ENCODE results near the gene SPINK13. TPM values are rescaled to one million over a fixed set of nuclear protein-coding genes. Genes with fewer than 3 reads are reported as not detected.
A peak's percentile ranks its signal among the peaks of the same experiment; 100 is the strongest.
"Not testable (repeated sequence)": the region's sequence is repeated elsewhere in the genome, so short reads cannot be mapped to it uniquely, and the experiment has no call there.

The SPINK13 gene, protein sequence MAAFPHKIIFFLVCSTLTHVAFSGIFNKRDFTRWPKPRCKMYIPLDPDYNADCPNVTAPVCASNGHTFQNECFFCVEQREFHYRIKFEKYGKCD
- total RNA-seq: not detected

DNA sequence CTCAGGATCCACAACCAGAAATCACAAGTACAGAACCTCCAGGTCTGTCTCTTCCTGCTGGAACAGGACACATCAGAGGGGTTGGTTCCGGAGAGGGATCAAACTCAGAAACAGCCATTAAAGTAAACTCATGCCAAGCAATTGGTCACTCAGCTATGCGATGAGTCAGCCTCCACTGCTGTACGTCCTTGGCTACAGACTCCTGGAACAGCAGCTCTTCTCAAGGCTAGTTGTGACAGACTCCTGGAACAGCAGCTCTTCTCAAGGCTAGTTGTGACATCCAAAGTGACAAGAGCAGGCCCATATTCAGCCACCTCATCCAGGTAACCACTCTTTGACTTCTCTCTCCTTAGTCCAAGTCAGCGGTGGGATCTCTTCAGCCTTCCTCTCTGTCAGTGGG is at the start of gene SPINK13:
Gene SPINK13, plus strand, starts transcription at position 229 of the 400 bp plus-strand sequence. CDS start 1,279 bp downstream, outside the sequence.
- DNase-seq (ENCODE audit: low spot score) (no peak), ATAC-seq (no peak)
- no peaks in the 10 kb centered on the region for H3K4me1 Mint-ChIP-seq (ENCODE audit: low read depth in 2 of 2)
- H3K4me3 Mint-ChIP-seq: no peak within 1 kb of the TSS
- H3K27ac Mint-ChIP-seq: no peak within 1 kb of the TSS
- no peaks in the 10 kb centered on the region for H3K36me3 Mint-ChIP-seq
- peaks cover 3% of the 10 kb centered on the region for H3K9me3 Mint-ChIP-seq
- no peaks in the 10 kb centered on the region for H3K27me3 Mint-ChIP-seq

DNA sequence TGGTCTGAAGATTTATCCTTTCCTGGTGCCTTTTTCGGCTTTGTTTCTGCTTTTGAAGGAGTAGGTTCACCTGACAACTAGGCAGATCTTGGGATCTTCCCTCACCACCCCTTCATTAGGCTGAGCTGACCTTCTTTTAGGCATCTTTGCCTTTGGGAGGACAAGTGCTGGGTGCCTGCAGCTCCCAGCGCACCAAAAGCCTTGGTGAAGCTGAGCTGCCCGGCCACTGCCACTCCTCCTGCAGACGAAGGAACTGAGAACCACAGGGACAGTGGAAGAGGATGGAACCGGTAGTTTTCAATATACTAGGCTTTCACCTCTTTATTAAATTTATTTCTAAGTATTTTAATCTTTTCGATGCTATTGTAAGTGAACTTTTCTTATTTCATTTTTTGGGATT is 47.1 kb upstream of the SPINK13 start:
- no peak for ATAC-seq
- no peak overlapping the region for H3K4me3 Mint-ChIP-seq

DNA sequence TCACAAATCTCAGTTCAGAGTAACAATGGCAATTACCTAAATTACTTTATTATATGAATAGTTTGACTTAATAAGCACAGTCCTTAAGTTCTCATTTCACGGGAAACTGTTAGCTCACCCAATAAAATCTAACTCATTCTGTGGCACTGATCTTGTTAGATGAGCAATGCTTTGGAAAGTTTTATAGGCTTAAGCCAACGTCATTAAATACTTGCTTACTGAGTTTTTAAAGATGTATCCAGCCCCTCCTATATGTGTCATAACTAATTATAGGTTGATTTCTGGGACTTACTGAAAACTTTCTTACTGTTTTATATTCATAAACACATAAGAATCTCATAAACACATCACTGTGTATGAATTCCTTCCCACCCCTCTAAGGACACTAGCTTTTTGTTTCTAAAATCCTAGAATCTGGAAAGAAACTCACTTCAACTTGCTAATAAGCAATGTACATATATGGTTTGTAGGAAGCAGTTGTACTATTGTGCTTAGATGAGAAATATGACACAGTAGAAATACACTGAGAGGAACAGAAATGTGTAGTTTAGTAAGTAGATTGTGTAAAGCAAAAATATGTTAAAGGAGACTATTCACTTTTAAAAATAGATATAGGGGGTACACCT is 44.4 kb upstream of the SPINK13 start:
- Mint-ChIP-seq H3K36me3 (no peaks in the 10 kb centered on the region), H3K4me3 (no peak overlapping the region), H3K27ac (no peak overlapping the region), H3K27me3 (peaks cover 6 to 28% of the 10 kb centered on the region in 2 donors), H3K4me1 (ENCODE audit: low read depth in 2 of 2) (no peaks in the 10 kb centered on the region), H3K9me3 (peaks cover 7% of the 10 kb centered on the region)
- DNase-seq (ENCODE audit: low spot score) (no peak), ATAC-seq (no peak)

More for the DNA sequence above, 47.1 kb upstream of the SPINK13 start:
- Mint-ChIP-seq H3K4me1 (ENCODE audit: low read depth in 2 of 2) (no peaks in the 10 kb centered on the region), H3K27me3 (peaks cover 6 to 25% of the 10 kb centered on the region in 2 donors), H3K9me3 (peaks cover 6% of the 10 kb centered on the region), H3K36me3 (peaks cover 7% of the 10 kb centered on the region), H3K27ac (no peak overlapping the region)
- DNase-seq (ENCODE audit: low spot score): no peak

DNA sequence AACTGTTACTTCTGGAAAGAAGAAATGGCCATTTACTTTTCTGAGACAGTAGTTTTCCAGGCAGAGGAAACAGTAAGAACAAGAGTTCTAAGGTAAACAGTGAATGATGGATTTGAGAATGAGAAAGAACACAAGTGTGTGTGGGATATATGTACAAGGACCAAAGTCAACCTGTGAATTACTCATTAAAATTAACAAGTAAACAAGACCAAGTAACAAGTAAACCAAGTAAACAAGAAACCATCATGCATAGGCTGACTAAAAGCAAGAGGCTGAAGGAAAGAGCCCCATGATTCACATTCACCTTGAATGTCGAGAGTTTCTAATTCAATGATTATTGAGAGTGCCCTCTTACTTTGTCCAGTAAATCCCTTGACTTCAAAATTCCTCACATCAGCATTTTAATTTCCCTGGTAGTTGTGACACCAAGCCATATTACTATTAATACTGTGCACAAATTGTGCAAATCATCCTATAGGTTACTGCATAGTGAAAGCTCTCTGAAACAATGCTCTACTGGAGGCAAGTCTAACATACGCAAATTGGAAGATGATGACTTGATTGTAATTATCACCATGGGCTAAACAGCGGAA is 40.1 kb upstream of the SPINK13 start:
- ATAC-seq: peak in 1 of 2 donors; percentile 33
- DNase-seq (ENCODE audit: low spot score): no peak
- Mint-ChIP-seq H3K4me3 (no peak overlapping the region), H3K9me3 (peaks cover 11% of the 10 kb centered on the region), H3K27me3 (peaks cover 6 to 10% of the 10 kb centered on the region in 2 donors), H3K27ac (no peak overlapping the region), H3K36me3 (no peaks in the 10 kb centered on the region), H3K4me1 (ENCODE audit: low read depth in 2 of 2) (no peaks in the 10 kb centered on the region)

DNA sequence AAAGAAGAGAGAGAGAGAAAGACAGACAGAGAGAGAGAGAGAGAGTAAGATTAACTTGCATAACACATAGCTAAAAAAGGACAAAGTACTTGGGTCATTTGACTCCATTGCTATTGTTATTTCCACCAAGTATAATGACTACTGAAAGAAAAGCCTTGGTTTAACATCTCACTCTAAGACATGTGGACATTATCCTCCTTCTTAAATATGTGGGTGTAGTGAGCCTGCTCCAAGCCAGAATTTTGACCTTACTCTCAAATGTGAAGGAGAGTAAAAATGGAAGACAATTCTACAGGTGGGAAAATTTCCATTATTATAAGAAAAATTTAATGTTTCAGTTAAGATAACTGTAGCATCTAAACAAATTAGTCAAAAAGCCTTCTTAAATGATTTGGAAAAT is 38.8 kb upstream of the SPINK13 start:
- Mint-ChIP-seq H3K9me3 (peaks cover 11% of the 10 kb centered on the region), H3K27me3 (peaks cover 6 to 10% of the 10 kb centered on the region in 2 donors), H3K4me1 (ENCODE audit: low read depth in 2 of 2) (no peaks in the 10 kb centered on the region), H3K4me3 (no peak overlapping the region), H3K27ac (no peak overlapping the region), H3K36me3 (no peaks in the 10 kb centered on the region)
- ATAC-seq: no peak
- no peak for DNase-seq (ENCODE audit: low spot score)

DNA sequence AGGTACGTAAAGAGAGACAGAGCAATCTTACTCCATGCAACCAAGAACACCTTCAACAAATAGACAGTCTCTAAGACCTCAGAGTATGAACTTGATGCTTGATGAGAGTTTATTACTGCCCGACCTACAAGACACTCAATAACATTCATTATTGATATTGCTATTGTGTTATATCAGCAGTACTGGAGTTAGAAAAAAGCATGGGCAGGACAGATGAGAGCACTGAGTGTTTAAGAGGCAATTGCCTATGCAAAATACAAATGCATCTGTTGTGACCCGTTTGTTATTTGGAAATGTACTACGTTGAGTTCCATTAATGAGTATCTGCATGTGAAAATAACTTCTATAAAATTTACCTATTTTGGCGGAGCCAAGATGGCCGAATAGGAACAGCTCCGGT is 38.4 kb upstream of the SPINK13 start:
- Mint-ChIP-seq H3K4me1 (ENCODE audit: low read depth in 2 of 2) (no peaks in the 10 kb centered on the region), H3K27ac (no peak overlapping the region), H3K9me3 (peaks cover 11% of the 10 kb centered on the region), H3K36me3 (no peaks in the 10 kb centered on the region), H3K4me3 (no peak overlapping the region), H3K27me3 (peaks cover 6 to 10% of the 10 kb centered on the region in 2 donors)
- ATAC-seq (no peak), DNase-seq (ENCODE audit: low spot score) (no peak)

DNA sequence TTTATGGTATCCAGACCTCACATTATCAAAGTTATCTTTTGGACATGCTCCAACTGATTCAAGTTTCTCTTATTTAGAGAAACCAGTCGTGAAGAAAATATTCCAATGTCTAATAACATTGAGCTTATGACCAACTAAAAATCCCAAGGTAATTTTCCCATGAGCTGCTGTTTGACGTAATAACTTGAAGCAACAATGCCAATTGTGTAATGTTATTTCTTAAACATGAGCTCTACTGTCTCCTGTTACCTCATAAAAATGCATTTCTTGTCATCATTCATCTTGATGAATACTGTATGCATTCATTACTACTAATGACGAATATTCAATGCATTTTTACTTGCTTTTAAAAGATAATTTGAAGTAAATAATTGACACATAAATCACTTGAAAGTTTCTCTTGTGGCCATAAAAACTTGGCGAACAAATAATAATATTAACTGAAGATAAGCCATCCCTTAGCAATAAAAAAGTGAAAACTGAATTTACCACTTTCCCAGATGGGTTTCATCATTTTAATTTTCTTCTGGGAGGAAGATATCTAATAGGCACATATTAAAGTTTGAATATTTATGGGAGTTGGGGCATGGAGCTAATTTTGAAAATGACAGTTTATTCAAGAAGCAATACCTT is 30.7 kb upstream of the SPINK13 start:
- Mint-ChIP-seq H3K4me3 (no peak overlapping the region), H3K27ac (no peak overlapping the region), H3K36me3 (no peaks in the 10 kb centered on the region), H3K27me3 (peaks cover 0 to 5% of the 10 kb centered on the region in 2 donors), H3K9me3 (peaks cover 4% of the 10 kb centered on the region), H3K4me1 (ENCODE audit: low read depth in 2 of 2) (no peaks in the 10 kb centered on the region)
- ATAC-seq: no peak
- DNase-seq (ENCODE audit: low spot score): no peak

DNA sequence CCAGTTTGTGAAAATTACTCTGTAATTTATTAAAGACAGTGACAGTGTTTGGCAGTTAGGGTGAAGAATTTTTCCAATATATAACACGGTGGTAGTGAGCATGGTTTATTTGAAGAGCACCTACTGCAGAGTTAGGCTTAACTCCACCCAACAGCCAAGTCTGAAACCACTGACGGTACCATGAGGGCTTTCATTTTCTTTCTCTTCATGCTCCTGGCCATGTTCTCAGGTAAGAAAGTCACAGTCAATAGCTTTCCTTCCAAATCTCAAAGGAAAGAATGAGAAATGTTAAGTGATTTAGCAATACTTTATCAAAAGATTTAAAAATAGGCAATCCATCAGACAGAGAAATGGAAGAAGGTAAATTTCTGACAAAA is 30.2 kb upstream of the SPINK13 start, which contains the start of gene MARCOL:
Gene MARCOL, plus strand, starts transcription at position 108 of the 377 bp plus-strand sequence. Its CDS starts 73 bp downstream, at position 181.
- Mint-ChIP-seq H3K27me3 (peaks cover 0 to 5% of the 10 kb centered on the region in 2 donors), H3K9me3 (peaks cover 4% of the 10 kb centered on the region), H3K27ac (no peak within 1 kb of the TSS), H3K36me3 (no peaks in the 10 kb centered on the region), H3K4me3 (no peak within 1 kb of the TSS), H3K4me1 (ENCODE audit: low read depth in 2 of 2) (no peaks in the 10 kb centered on the region)
- DNase-seq (ENCODE audit: low spot score): no peak
- ATAC-seq: no peak

DNA sequence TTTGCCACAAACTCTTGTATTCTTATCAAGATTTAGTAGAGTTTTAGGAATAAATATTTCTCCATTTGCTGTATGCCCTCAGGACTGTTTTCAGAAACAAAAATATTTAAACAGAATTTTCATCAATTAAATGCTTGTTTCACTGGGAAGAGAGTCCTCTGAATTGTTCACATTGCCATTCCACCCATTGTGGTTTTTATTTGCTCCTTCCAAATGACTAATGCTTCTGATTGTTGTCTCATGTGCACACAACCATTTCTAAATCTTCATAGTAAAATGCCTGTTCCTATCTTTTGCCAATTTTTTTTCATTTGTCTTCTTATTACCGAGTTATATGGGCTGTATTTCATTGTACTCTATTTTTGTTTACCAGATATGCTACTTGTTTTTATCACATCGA is 19.7 kb upstream of the SPINK13 start:
- Mint-ChIP-seq H3K4me3 (no peak overlapping the region), H3K27me3 (peaks cover 0 to 9% of the 10 kb centered on the region in 2 donors), H3K27ac (no peak overlapping the region), H3K4me1 (ENCODE audit: low read depth in 2 of 2) (no peaks in the 10 kb centered on the region), H3K9me3 (no peaks in the 10 kb centered on the region), H3K36me3 (peaks cover 4% of the 10 kb centered on the region)
- no peak for ATAC-seq
- DNase-seq (ENCODE audit: low spot score): no peak

DNA sequence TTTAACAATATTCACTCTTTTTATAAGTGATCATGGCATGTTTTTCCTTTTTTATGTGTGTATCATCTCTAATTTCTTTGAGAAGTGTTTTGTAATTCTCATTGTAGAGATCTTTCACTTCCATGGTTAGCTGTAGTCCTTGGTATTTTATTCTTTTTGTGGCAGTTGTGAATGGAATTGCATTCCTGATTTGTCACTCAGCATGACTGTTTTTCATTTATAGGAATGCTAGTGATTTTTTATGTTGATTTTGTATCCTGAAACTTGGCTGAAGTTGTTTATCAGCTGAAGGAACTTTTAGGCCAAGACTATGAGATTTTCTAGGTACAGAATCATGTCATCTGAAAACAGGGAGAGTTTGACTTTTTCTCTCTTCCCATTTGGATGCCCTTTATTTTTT is 13.1 kb upstream of the SPINK13 start:
- H3K27me3 Mint-ChIP-seq: no peaks in the 10 kb centered on the region
- H3K36me3 Mint-ChIP-seq: peaks cover 20% of the 10 kb centered on the region
- H3K27ac Mint-ChIP-seq: no peak overlapping the region
- no peak overlapping the region for H3K4me3 Mint-ChIP-seq
- ATAC-seq: no peak
- no peak for DNase-seq (ENCODE audit: low spot score)
- no peaks in the 10 kb centered on the region for H3K4me1 Mint-ChIP-seq (ENCODE audit: low read depth in 2 of 2)
- peaks cover 17% of the 10 kb centered on the region for H3K9me3 Mint-ChIP-seq

DNA sequence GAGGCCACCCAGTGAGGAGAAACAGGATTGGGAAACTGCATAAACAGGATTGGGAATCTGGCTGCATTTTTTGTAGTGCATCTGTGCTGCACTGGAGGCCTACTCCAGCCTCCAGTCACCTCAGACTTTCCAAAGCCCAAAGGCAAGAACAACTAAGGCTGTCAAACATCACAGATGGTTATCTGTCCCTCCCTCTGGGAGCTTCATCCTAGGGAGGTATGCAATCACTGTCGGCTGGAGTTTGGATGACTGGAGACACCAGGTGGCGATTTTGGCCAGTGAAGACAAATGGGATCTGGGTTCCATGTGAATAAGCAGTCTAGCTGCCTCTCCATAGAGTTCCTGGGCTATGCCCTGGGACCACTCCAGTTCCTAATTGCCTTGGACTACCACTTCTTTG is 9.3 kb upstream of the SPINK13 start:
- peaks cover 23% of the 10 kb centered on the region for H3K36me3 Mint-ChIP-seq
- no peaks in the 10 kb centered on the region for H3K4me1 Mint-ChIP-seq (ENCODE audit: low read depth in 2 of 2)
- no peak overlapping the region for H3K27ac Mint-ChIP-seq
- H3K9me3 Mint-ChIP-seq: peaks cover 27% of the 10 kb centered on the region
- H3K4me3 Mint-ChIP-seq: no peak overlapping the region
- DNase-seq (ENCODE audit: low spot score) (no peak), ATAC-seq (no peak)
- H3K27me3 Mint-ChIP-seq: peaks cover 0 to 8% of the 10 kb centered on the region in 2 donors

DNA sequence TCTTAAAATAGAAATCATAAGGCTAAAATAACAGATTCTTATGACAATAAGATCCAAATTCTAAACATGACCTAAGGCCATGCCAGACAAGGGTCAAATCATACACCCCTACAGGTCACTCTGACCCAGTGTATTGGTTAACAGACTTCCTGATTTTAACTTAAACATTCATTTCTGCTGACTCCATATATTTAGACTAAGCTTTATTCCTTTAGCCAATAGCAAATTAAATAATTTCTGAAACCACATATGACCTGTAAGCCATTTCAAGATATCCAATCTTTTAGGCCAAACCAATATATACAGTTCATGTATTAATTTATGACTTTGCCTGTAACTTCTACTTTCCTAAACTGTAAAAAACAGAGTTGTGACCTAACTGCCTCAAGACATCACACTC is 7.4 kb upstream of the SPINK13 start:
- DNase-seq (ENCODE audit: low spot score) (no peak), ATAC-seq (no peak)
- Mint-ChIP-seq H3K4me1 (ENCODE audit: low read depth in 2 of 2) (no peaks in the 10 kb centered on the region), H3K4me3 (no peak overlapping the region), H3K36me3 (peaks cover 23% of the 10 kb centered on the region), H3K9me3 (peaks cover 27% of the 10 kb centered on the region), H3K27ac (no peak overlapping the region), H3K27me3 (peaks cover 0 to 8% of the 10 kb centered on the region in 2 donors)

DNA sequence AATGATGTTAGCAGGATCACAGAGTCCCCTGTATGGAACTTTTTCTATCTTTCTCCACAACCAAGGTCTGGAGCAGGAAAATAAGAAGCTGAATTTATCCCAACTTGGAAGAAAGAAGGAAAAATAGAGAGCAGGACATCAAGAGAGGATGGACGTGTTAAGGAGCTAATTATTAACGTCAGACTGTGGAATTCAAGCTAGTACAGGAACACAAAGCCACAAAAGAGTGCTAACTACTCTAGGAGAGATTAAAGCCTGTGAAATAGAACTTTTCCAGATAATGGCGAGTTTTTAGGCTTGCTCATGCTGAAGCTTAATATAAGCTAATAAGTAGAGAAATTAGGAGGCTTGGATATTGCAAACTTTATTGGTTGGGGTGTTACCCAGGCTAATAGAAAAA is 632 bp upstream of the SPINK13 start:
- no peak overlapping the region for H3K27ac Mint-ChIP-seq
- H3K27me3 Mint-ChIP-seq: no peaks in the 10 kb centered on the region
- DNase-seq (ENCODE audit: low spot score) (no peak), ATAC-seq (no peak)
- H3K4me3 Mint-ChIP-seq: no peak overlapping the region
- no peaks in the 10 kb centered on the region for H3K36me3 Mint-ChIP-seq
- H3K9me3 Mint-ChIP-seq: peaks cover 3% of the 10 kb centered on the region
- no peaks in the 10 kb centered on the region for H3K4me1 Mint-ChIP-seq (ENCODE audit: low read depth in 2 of 2)

DNA sequence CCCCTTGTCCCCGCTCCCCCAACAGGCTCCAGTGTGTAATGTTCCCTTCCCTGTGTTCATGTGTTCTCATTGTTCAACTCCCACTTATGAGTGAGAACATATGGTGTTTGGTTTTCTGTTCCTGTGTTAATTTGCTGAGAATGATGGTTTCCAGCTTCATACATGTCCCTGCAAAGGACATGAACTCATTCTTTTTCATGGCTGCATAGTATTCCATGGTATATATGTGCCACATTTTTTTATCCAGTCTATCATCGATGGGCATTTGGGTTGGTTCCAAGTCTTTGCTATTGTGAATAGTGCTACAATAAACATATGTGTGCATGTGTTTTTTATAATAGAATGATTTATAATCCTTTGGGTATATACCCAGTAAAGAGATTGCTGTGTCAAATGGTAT is 6.5 kb downstream of the SPINK13 start:
- DNase-seq (ENCODE audit: low spot score); H3K4me1 Mint-ChIP-seq (ENCODE audit: low read depth in 2 of 2); H3K27ac Mint-ChIP-seq; H3K4me3 Mint-ChIP-seq; ATAC-seq; H3K36me3 Mint-ChIP-seq: not testable (repeated sequence)
- peaks cover 18% of the 10 kb centered on the region for H3K9me3 Mint-ChIP-seq
- peaks cover 2 to 18% of the 10 kb centered on the region in 2 donors for H3K27me3 Mint-ChIP-seq
